ENCODE results near the gene GVQW3. TPM values are rescaled to one million over a fixed set of nuclear protein-coding genes. Genes with fewer than 3 reads are reported as not detected.

GVQW3 gene
- total and polyA plus RNA-seq, 2 of the 8 experiments (the other 6 are each of a cell fraction or from before 2014, with no cell fraction given): 5.5 to 8.1 TPM

GRCh38 chr11:76362716-76363115 lies 18.4 kb upstream of the GVQW3 start (continued):
- no peak for TF ChIP-seq JUN (IDR thresholded peaks at IDR 0.05; ENCODE audit: low read depth, low read length)
- no peak for TF ChIP-seq RXRA (IDR thresholded peaks at IDR 0.05; ENCODE audit: insufficient read depth, low read depth, low read length)
- TF ChIP-seq SIX5 (IDR thresholded peaks at IDR 0.05; ENCODE audit: low read depth, low read length): no peak
- TF ChIP-seq SRF (IDR thresholded peaks at IDR 0.05; ENCODE audit: low read depth, low read length): no peak
- TF ChIP-seq HDAC2 (IDR thresholded peaks at IDR 0.05; ENCODE audit: borderline replicate concordance in 1 of 2, low read depth in 2 of 2, low read length in 2 of 2): no peak
- TF ChIP-seq, protein P1, sequence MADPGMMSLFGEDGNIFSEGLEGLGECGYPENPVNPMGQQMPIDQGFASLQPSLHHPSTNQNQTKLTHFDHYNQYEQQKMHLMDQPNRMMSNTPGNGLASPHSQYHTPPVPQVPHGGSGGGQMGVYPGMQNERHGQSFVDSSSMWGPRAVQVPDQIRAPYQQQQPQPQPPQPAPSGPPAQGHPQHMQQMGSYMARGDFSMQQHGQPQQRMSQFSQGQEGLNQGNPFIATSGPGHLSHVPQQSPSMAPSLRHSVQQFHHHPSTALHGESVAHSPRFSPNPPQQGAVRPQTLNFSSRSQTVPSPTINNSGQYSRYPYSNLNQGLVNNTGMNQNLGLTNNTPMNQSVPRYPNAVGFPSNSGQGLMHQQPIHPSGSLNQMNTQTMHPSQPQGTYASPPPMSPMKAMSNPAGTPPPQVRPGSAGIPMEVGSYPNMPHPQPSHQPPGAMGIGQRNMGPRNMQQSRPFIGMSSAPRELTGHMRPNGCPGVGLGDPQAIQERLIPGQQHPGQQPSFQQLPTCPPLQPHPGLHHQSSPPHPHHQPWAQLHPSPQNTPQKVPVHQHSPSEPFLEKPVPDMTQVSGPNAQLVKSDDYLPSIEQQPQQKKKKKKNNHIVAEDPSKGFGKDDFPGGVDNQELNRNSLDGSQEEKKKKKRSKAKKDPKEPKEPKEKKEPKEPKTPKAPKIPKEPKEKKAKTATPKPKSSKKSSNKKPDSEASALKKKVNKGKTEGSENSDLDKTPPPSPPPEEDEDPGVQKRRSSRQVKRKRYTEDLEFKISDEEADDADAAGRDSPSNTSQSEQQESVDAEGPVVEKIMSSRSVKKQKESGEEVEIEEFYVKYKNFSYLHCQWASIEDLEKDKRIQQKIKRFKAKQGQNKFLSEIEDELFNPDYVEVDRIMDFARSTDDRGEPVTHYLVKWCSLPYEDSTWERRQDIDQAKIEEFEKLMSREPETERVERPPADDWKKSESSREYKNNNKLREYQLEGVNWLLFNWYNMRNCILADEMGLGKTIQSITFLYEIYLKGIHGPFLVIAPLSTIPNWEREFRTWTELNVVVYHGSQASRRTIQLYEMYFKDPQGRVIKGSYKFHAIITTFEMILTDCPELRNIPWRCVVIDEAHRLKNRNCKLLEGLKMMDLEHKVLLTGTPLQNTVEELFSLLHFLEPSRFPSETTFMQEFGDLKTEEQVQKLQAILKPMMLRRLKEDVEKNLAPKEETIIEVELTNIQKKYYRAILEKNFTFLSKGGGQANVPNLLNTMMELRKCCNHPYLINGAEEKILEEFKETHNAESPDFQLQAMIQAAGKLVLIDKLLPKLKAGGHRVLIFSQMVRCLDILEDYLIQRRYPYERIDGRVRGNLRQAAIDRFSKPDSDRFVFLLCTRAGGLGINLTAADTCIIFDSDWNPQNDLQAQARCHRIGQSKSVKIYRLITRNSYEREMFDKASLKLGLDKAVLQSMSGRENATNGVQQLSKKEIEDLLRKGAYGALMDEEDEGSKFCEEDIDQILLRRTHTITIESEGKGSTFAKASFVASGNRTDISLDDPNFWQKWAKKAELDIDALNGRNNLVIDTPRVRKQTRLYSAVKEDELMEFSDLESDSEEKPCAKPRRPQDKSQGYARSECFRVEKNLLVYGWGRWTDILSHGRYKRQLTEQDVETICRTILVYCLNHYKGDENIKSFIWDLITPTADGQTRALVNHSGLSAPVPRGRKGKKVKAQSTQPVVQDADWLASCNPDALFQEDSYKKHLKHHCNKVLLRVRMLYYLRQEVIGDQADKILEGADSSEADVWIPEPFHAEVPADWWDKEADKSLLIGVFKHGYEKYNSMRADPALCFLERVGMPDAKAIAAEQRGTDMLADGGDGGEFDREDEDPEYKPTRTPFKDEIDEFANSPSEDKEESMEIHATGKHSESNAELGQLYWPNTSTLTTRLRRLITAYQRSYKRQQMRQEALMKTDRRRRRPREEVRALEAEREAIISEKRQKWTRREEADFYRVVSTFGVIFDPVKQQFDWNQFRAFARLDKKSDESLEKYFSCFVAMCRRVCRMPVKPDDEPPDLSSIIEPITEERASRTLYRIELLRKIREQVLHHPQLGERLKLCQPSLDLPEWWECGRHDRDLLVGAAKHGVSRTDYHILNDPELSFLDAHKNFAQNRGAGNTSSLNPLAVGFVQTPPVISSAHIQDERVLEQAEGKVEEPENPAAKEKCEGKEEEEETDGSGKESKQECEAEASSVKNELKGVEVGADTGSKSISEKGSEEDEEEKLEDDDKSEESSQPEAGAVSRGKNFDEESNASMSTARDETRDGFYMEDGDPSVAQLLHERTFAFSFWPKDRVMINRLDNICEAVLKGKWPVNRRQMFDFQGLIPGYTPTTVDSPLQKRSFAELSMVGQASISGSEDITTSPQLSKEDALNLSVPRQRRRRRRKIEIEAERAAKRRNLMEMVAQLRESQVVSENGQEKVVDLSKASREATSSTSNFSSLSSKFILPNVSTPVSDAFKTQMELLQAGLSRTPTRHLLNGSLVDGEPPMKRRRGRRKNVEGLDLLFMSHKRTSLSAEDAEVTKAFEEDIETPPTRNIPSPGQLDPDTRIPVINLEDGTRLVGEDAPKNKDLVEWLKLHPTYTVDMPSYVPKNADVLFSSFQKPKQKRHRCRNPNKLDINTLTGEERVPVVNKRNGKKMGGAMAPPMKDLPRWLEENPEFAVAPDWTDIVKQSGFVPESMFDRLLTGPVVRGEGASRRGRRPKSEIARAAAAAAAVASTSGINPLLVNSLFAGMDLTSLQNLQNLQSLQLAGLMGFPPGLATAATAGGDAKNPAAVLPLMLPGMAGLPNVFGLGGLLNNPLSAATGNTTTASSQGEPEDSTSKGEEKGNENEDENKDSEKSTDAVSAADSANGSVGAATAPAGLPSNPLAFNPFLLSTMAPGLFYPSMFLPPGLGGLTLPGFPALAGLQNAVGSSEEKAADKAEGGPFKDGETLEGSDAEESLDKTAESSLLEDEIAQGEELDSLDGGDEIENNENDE (IDR thresholded peaks at IDR 0.05; ENCODE audit: insufficient replicate concordance, low read length): no peak
- no peak for TF ChIP-seq SP4 (IDR thresholded peaks at IDR 0.05; ENCODE audit: low read length)

Measured in H1 (cell line).